Measurements from ENCODE around the gene HSP90AB1. TPM values are rescaled to one million over a fixed set of nuclear protein-coding genes. Genes with fewer than 3 reads are reported as not detected.

The HSP90AB1 gene
- total and polyA plus RNA-seq, 9 of the 15 experiments (the other 6 are each of a cell fraction or from before 2014, with no cell fraction given), result 1,780 to 3,358 (median 2,262) TPM

- TF ChIP-seq, protein P1, sequence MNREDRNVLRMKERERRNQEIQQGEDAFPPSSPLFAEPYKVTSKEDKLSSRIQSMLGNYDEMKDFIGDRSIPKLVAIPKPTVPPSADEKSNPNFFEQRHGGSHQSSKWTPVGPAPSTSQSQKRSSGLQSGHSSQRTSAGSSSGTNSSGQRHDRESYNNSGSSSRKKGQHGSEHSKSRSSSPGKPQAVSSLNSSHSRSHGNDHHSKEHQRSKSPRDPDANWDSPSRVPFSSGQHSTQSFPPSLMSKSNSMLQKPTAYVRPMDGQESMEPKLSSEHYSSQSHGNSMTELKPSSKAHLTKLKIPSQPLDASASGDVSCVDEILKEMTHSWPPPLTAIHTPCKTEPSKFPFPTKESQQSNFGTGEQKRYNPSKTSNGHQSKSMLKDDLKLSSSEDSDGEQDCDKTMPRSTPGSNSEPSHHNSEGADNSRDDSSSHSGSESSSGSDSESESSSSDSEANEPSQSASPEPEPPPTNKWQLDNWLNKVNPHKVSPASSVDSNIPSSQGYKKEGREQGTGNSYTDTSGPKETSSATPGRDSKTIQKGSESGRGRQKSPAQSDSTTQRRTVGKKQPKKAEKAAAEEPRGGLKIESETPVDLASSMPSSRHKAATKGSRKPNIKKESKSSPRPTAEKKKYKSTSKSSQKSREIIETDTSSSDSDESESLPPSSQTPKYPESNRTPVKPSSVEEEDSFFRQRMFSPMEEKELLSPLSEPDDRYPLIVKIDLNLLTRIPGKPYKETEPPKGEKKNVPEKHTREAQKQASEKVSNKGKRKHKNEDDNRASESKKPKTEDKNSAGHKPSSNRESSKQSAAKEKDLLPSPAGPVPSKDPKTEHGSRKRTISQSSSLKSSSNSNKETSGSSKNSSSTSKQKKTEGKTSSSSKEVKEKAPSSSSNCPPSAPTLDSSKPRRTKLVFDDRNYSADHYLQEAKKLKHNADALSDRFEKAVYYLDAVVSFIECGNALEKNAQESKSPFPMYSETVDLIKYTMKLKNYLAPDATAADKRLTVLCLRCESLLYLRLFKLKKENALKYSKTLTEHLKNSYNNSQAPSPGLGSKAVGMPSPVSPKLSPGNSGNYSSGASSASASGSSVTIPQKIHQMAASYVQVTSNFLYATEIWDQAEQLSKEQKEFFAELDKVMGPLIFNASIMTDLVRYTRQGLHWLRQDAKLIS (CRISPR knock-in tag; IDR thresholded peaks at IDR 0.05), result no peak
- no peak for TF ChIP-seq DMBX1 (CRISPR knock-in tag; IDR thresholded peaks at IDR 0.05; ENCODE audit: borderline replicate concordance)
- TF ChIP-seq NCOA4 (IDR thresholded peaks at IDR 0.05; ENCODE audit: partially characterized antibody), result no peak
These were observed 14.7 kb downstream of the HSP90AB1 start (continued) for GRCh38 chr6:44261581-44261980.

DNA sequence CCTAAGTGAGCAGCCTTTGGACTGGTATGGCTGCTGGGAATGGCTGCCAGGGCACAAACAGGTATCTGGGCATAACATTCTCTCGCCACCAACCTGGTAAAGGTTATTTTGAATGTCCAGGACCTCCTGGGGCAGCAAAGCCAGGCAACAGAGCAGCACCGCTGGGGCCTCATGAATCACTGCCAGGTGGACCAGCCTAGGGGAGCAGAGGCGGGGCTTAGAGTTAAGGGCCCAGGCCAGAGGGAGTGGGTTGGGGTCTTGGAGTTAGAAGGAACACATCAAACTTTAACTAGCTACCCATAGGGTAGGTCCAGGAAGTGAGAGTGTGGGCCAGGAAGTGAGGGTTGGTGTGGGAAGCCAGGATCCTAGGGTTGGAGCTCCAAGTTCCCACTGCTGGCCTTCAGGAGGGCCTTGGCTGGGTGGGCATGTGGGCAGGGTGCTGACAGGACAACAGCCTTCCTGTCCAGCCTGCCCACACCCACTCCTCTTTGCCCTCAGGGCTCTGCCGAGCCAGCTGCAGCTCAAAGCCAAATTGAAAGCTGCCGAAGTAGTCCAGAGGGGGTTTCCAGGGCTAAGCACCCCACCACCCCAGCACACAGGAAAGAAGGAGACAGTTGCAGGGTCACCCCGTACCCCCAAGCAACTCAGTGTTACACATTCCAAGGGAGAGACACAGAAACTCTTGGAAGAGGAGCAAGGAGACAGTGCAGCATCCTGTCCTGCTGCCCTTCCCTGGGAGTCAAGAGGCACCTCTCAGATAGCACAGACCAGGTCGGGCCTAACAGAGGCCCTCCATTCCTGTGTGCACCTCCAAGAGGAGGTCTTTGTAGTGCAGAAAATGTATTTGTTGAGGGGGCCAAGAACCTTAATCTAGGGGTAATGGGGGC lies 15.8 kb downstream of the HSP90AB1 start:
- H3K4me2 ChIP-seq (ENCODE audit: insufficient read depth, low read length), result 0 out of 2 replicates have a peak overlapping the region, but pooled peaks have one; percentile 90
- CTCF ChIA-PET (ENCODE audit: low intra/inter-chr PET ratio), result interaction anchor here (1.0 kb wide), 1 partner anchor 539 kb away, joined by 5 read pairs; no protein-coding TSS in a partner anchor
- in situ Hi-C loops (cut with MboI), result no loop called here
- peaks cover 17% of the 10 kb centered on the region for H3K79me2 ChIP-seq (ENCODE audit: control insufficient read depth, insufficient read depth, low read length)
- DNase-seq (ENCODE audit: extremely low read depth in 1 of 4, low spot score in 3 of 4) (no peak), ATAC-seq (no peak), FAIRE-seq (no peak)
- H3K27me3 ChIP-seq (ENCODE audit: control insufficient read depth in 2 of 2, insufficient read depth in 2 of 2, low read length in 2 of 2), result no peaks in the 10 kb centered on the region
- H3K36me3 ChIP-seq (ENCODE audit: control insufficient read depth, insufficient read depth, low read length), result peaks cover 49% of the 10 kb centered on the region; the same call in 1 of the 3 replicates
- no peaks in the 10 kb centered on the region for H4K20me1 ChIP-seq (replicated peaks; ENCODE audit: control insufficient read depth, insufficient read depth, low read length)
- no TSS peak for BruUV-seq (replicated peaks)
- peaks cover 4% of the 10 kb centered on the region for H3K9me1 ChIP-seq (ENCODE audit: control insufficient read depth, insufficient read depth, low read length)
- H3K9me3 ChIP-seq (replicated peaks; ENCODE audit: control insufficient read depth, insufficient read depth, low read depth, low read length), result no peaks in the 10 kb centered on the region
- POLR2A ChIA-PET, result interaction anchor here (0.5 to 8.2 kb wide), 9 partner anchors 9 to 633 kb away, joined by 3 to 69 read pairs (median 4); partner anchors contain the start of genes GTPBP2 and HSP90AB1
- no peak overlapping the region for H3K27ac ChIP-seq (ENCODE audit: extremely low read depth, low read depth, low read length)
- TF ChIP-seq RBFOX2 (IDR thresholded peaks at IDR 0.05; ENCODE audit: low read depth, low read length) (0 out of 2 replicates have a peak, but pooled peaks have one; percentile 23), SIN3B (IDR thresholded peaks at IDR 0.05; ENCODE audit: low read depth) (no peak)
- H3K4me3 ChIP-seq, result no peak overlapping the region
- H2AFZ ChIP-seq (ENCODE audit: low read depth, low read length), result no peak overlapping the region
- 85% methylated on average over 6 of the region's 7 CpGs for WGBS (ENCODE audit: insufficient coverage, low coverage, missing lambda C conversion rate)
- H3K4me1 ChIP-seq (replicated peaks in 1 of 2; ENCODE audit: control insufficient read depth in 2 of 2, insufficient read depth in 2 of 2, low read length in 2 of 2), result peaks cover 24 to 40% of the 10 kb centered on the region in 2 experiments; a peak in 4 of 5 replicates
- peak overlapping the region in 1 of 2 experiments; percentile 94; a peak in 2 of 4 replicates for H3K9ac ChIP-seq (ENCODE audit: insufficient read depth in 1 of 2, low read depth in 2 of 2, low read length in 2 of 2)
- intact Hi-C loops (cut with micrococcal nuclease), result no loop called here

Measured in K562 (cell line).